Measurements from ENCODE around the gene CCDC47.
A peak's percentile ranks its signal among the peaks of the same experiment; 100 is the strongest.
"Not testable (repeated sequence)": the region's sequence is repeated elsewhere in the genome, so short reads cannot be mapped to it uniquely, and the experiment has no call there.

CCDC47 gene, protein sequence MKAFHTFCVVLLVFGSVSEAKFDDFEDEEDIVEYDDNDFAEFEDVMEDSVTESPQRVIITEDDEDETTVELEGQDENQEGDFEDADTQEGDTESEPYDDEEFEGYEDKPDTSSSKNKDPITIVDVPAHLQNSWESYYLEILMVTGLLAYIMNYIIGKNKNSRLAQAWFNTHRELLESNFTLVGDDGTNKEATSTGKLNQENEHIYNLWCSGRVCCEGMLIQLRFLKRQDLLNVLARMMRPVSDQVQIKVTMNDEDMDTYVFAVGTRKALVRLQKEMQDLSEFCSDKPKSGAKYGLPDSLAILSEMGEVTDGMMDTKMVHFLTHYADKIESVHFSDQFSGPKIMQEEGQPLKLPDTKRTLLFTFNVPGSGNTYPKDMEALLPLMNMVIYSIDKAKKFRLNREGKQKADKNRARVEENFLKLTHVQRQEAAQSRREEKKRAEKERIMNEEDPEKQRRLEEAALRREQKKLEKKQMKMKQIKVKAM

DNA sequence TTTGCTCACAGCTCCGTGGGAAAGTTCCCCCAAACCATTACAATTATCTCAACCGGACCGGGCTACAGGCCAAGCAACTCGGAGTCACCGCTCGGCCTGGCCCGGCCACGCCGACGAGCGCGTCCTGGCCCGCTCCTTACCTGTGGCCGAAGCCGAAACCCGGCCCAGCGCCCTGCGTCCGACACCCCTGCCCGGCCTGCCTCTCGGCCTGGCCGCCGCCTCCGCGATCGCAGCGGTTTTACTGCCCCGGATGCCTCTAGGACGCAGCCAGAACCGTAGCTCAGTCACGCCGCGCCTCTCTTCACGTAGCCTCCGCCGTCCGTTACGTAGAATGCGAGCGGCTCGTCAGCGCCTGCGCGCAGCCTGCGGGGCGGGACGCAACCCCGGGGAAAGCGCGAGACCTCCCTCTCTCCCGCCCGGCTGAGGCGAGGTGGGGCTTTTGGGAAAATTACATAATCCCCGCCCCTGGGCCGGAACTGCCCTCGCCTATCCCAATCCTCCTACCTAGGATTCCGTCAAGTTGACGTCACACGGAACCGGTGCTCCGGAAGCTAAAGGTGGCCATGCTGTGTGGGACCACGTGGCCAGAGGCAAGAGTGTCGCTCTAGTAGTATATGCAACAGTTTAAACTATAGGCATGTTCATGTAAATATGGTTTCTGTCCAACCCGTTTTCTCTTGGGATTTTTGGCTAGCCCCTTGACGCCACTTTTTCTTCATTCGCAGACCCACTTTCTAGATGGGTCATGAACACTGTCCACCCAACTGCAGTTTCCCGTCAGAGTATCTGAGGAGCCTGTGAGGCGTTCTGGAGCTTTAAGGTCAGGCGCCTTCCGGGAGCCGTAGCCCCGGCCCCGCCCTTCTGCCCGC is at the start of gene CCDC47:
Gene CCDC47, minus strand, starts transcription at position 326 of the 869 bp plus-strand sequence. CDS start 7,422 bp downstream, outside the sequence.
- DNase-seq (ENCODE audit: low spot score) (peak; percentile 100), FAIRE-seq (peak; percentile 97)

DNA sequence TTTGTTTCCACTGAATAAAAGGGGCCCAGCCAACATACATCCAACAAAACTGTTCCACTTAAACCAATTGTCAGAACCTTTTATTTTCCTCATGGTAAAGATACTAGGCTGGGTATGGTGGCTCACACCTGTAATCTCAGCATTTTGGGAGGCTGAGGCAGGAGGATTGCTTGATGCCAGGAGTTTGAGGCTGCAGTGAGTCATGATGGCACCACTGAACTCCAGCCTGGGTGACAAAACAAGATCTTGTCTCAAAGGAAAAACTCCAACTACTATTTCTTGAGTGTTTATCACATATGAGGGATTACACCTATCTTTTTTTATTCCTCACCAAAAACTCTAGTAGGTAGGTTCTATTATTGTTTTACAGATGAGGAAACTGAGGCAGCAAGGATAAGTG is 49.1 kb upstream of the CCDC47 start:
- FAIRE-seq (no peak), DNase-seq (ENCODE audit: low spot score) (no peak)

GRCh38 chr17:63821804-63822203 is 48.4 kb upstream of the CCDC47 start:
- FAIRE-seq: no peak
- DNase-seq (ENCODE audit: low spot score): no peak

DNA sequence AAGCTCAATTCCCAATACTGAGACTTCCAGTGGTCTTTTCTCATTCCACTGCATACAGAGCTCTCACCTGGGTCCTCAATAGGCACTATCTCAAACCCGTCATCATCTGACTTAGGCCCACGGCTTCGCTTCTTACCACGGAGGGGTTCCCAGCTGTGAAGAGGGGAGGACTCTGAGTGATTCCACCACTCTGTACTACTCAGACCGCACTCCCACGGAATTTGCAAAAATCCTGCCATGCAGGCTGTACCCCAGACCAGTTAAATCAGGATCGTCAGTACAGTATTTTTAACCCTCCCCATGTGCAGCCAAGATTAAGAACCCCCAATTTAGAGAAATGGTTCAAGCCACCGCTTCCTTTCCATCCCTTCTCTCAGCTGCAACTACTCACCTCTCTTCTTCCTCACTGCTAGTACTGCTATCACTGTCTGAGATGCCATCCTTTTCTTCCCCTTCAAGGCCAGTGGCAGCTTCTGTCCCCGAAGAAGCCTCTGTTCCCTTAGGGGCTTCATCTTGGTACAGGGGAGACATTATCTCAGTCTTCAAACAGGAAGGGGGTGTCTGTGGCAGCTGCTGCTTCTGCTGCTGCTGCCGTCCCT is 47.7 kb upstream of the CCDC47 start:
- no peak for FAIRE-seq

GRCh38 chr17:63819585-63820537 is 46.5 kb upstream of the CCDC47 start:
- no peak for FAIRE-seq
- DNase-seq (ENCODE audit: low spot score): no peak

More for the DNA sequence above, 47.7 kb upstream of the CCDC47 start:
- DNase-seq (ENCODE audit: low spot score): no peak

DNA sequence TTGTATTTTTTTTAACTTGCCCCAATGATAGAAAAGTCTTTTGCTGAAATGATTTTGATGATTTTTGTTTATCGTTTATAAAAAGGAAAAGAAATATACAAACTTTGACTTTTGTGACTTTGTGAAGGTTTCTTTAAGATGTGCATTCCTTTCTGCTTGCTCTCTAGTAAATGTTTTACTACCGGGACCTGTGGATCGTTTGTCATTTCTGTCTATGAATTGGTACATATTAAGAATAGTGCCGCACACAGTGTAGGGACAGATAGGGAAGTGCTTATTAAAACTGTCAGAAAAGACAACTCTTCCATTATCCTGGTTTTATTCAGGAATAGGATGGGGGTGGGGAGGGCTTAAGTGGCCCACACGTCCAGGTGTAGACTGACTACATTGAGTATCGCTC is 45.7 kb upstream of the CCDC47 start:
- no peak for FAIRE-seq
- DNase-seq (ENCODE audit: low spot score): no peak

- DNase-seq (ENCODE audit: low spot score) (no peak), FAIRE-seq (no peak)
Observed at GRCh38 chr17:63817736-63818385, 44.5 kb upstream of the CCDC47 start.

GRCh38 chr17:63816669-63817068 is 43.3 kb upstream of the CCDC47 start:
- FAIRE-seq (no peak), DNase-seq (ENCODE audit: low spot score) (no peak)

GRCh38 chr17:63816123-63816522 is 42.7 kb upstream of the CCDC47 start:
- DNase-seq (ENCODE audit: low spot score): no peak
- no peak for FAIRE-seq

DNA sequence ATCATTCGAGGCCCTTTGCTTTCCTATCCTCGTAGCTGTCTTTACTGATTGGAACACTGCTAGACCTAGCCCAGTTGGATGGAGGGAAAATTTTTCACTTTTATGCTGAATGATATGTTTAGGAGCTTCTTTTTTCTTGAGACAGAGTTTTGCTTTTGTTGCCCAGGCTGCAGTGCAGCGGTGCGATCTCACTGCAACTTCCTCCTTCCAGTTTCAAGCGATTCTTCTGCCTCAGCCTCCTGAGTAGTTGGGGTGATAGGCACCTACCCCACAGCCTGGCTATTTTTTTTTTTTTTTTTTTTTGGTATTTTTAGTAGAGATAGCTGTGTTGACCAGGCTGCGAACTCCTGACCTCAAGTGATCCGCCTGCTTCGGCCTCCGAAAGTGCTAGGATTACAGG is 36.6 kb upstream of the CCDC47 start:
- DNase-seq (ENCODE audit: low spot score): no peak
- FAIRE-seq: no peak

DNA sequence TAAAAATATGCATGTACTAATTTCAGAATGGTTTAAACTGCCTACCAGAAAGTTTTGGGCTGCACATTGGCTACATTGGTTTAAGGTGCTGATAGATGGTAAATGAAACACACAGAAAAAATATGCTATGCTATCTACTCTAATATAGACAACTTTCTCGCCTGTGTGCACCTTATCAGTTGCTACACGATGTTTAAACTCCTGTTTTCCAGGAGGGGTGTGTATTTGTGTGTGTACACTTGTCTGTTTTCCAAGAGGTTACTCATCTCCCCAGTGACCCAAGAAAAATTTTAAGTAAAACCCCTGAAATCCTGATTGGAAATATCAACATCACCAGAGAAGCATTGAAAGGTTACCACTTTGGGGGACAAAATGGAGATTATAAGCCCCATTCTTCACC is 32.2 kb upstream of the CCDC47 start:
- no peak for FAIRE-seq

GRCh38 chr17:63804328-63804727 is 30.9 kb upstream of the CCDC47 start:
- FAIRE-seq (no peak), DNase-seq (ENCODE audit: low spot score) (no peak)

More for the DNA sequence above, 32.2 kb upstream of the CCDC47 start:
- no peak for DNase-seq (ENCODE audit: low spot score)

DNA sequence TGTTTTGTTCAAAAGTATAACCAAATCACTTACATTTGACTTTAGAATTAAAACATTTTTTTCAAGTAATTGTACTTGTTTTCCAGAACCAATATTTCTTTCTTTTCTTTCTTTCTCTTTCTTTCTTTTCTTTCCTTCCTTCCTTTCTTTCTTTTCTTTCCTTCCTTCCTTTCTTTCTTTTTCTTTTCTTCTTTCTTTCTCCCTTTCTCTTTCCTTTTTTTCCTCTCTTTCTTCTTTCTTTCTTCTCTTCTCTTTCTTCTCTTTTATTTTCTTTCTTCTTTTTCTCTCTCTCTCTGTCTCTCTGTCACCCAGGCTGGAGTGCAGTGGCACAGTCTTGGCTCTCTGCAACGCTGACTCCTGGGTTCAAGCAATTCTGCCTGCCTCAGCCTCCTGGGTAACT is 27.4 kb upstream of the CCDC47 start:
- DNase-seq (ENCODE audit: low spot score) (no peak), FAIRE-seq (no peak)

- DNase-seq (ENCODE audit: low spot score) (no peak), FAIRE-seq (no peak)
Observed at GRCh38 chr17:63798572-63799106, 25.2 kb upstream of the CCDC47 start.

DNA sequence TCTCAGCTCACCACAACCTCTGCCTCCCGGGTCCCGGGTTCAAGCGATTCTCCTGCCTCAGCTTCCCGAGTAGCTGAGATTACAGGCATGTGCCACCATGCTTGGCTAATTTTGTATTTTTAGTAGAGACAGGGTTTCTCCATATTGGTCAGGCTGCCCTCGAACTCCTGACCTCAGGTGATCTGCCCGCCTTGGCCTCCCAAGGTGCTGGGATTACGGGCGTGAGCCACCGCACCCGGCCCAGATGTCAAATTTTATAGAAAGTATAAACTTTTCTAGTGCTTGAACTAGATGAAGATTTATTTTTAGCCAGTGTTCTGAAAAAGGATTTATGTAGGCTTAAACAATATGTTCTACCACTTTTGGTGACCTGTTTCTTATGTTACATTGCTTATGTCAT is 23.0 kb upstream of the CCDC47 start:
- not testable (repeated sequence) for DNase-seq (ENCODE audit: low spot score); FAIRE-seq

GRCh38 chr17:63792055-63792729 is 18.8 kb upstream of the CCDC47 start:
- FAIRE-seq: no peak

GRCh38 chr17:63790057-63790456 is 16.7 kb upstream of the CCDC47 start:
- DNase-seq (ENCODE audit: low spot score) (no peak), FAIRE-seq (no peak)

More at GRCh38 chr17:63792055-63792729, 18.8 kb upstream of the CCDC47 start:
- no peak for DNase-seq (ENCODE audit: low spot score)

DNA sequence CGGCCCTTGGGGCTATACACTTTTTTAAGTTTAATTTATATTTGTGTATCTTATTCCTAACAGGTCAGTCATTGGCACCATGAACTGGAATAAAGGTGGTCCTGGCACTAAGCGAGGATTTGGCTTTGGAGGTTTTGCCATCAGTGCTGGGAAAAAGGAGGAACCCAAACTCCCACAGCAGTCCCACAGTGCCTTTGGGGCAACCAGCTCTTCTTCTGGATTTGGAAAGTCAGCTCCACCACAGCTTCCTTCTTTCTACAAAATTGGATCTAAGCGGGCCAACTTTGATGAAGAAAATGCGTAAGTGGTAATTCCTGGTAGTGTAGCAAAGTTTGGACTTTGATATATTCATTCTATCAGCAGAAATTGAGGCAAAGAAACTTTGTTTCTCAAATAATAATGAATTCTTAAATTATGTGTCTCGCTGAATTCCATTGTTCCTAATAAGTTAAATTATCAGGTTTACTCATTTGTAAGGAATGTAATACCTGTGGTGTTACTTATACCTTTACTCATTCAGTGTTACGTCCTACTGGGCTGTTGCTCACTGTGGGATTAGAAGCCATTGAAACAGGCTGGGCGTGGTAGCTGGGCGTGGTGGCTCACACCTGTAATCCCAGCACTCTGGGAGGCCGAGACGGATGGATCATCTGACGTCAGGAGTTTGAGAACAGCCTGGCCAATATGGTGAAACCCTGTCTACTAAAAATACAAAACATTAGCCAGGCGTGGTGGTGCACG is 13.7 kb upstream of the CCDC47 start:
- FAIRE-seq (no peak), DNase-seq (ENCODE audit: low spot score) (no peak)

Measured in urothelium cell line (cell line).